Measurements from ENCODE around the gene DES. TPM values are rescaled to one million over a fixed set of nuclear protein-coding genes. Genes with fewer than 3 reads are reported as not detected.

Gene DES
- total RNA-seq, 1 experiment from 2014 or later: 4.2 TPM

DNA sequence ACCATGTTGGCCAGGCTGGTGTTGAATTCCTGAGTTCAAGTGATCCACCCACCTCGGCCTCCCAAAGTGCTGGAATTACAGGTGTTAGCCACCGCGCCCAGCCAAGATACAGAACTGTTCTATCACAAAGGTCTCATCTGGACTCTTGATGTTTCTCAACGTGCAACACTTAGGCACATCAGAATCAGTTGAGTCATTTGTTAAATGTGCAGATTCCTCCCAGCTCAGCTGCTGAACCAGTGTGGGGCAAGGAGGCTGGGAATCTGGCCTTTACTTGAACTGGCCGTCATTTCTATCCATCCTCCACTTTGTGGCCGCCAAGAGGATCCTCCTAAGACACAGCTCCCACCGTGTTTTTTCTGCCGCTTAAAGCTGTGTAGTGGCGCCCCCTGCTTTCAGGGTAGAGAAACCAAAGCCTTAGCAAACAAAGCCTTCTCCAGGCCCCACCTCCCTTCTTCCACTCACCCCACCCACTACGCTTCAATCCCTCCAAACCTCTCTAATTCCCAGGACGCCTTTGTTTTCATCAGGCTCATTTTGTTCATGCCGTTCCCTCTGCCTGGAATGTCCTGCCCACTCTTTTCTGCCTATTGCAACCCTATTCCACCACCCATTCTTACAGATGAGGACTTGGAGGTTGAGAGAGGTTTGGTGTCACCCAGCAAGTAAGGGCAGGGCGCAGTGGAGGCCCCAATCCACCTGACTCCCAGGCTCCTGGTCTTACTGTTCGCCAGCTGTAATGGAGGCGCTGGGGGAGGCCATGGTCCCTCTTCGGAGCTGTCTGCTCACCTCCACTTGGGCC, 15.7 kb downstream of the DES start:
- H3K9me3 ChIP-seq (ENCODE audit: control insufficient read depth in 1 of 2, insufficient read depth in 1 of 2, low read depth in 1 of 2, low read length in 2 of 2): no peaks in the 10 kb centered on the region
- H3K9ac ChIP-seq (ENCODE audit: low read length): no peak overlapping the region
- peak; percentile 84 for ATAC-seq
- peak; percentile 69 for DNase-seq (ENCODE audit: low read depth, low spot score)
- BruUV-seq (replicated peaks): no TSS peak
- H3K4me2 ChIP-seq (ENCODE audit: low read length): peak overlapping the region; percentile 41
- ChIA-PET POLR2A (interaction anchor here (1.0 kb wide), 1 partner anchor 31 kb away, joined by 4 read pairs; no protein-coding TSS in a partner anchor), RAD21 (ENCODE audit: low non-redundant PET in 1 of 2, low total read pairs in 2 of 2, uncharacterized antibody in 2 of 2, unreplicated experiment in 2 of 2) (no interaction called here), CTCF (interaction anchor here (0.6 to 1.5 kb wide), 16 partner anchors 8 to 88 kb away, joined by 3 to 17 read pairs (median 3); partner anchors contain the start of gene GMPPA)
- no peaks in the 10 kb centered on the region for H3K9me2 ChIP-seq (ENCODE audit: insufficient read depth)
- intact Hi-C loops (cut with micrococcal nuclease): loop anchor here (2.0 kb wide), 2 partner anchors 31 to 45 kb away; no protein-coding TSS in a partner anchor
- H3K27me3 ChIP-seq (ENCODE audit: insufficient read depth, low read length): no peaks in the 10 kb centered on the region
- peak overlapping the region; percentile 99 for H2AFZ ChIP-seq (ENCODE audit: low read depth, low read length, poor library complexity, severe bottlenecking)
- H3K79me2 ChIP-seq (ENCODE audit: insufficient read depth, low read length): no peaks in the 10 kb centered on the region
- peaks cover 6 to 27% of the 10 kb centered on the region in 2 experiments for H3K4me1 ChIP-seq (ENCODE audit: control insufficient read depth in 1 of 2, insufficient read depth in 2 of 2, low read length in 2 of 2)
- no peak overlapping the region for H3K4me3 ChIP-seq (replicated peaks in 1 of 2; ENCODE audit: low read depth in 1 of 2, low read length in 2 of 2)
- TF ChIP-seq EZH2phosphoT487 (IDR thresholded peaks at IDR 0.05; ENCODE audit: borderline replicate concordance): no peak
- no peak for TF ChIP-seq ZFX (IDR thresholded peaks at IDR 0.05)
- TF ChIP-seq, protein P1, sequence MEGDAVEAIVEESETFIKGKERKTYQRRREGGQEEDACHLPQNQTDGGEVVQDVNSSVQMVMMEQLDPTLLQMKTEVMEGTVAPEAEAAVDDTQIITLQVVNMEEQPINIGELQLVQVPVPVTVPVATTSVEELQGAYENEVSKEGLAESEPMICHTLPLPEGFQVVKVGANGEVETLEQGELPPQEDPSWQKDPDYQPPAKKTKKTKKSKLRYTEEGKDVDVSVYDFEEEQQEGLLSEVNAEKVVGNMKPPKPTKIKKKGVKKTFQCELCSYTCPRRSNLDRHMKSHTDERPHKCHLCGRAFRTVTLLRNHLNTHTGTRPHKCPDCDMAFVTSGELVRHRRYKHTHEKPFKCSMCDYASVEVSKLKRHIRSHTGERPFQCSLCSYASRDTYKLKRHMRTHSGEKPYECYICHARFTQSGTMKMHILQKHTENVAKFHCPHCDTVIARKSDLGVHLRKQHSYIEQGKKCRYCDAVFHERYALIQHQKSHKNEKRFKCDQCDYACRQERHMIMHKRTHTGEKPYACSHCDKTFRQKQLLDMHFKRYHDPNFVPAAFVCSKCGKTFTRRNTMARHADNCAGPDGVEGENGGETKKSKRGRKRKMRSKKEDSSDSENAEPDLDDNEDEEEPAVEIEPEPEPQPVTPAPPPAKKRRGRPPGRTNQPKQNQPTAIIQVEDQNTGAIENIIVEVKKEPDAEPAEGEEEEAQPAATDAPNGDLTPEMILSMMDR (IDR thresholded peaks at IDR 0.05 in 2 of 3, conservative IDR thresholded peaks at IDR 0.05 in 1 of 3; ENCODE audit: borderline replicate concordance in 1 of 3, insufficient read depth in 1 of 3, low read depth in 2 of 3, low read length in 2 of 3): peak; percentile 69 to 75 (median 72); a peak in 5 of 6 replicates
- TF ChIP-seq YY1 (IDR thresholded peaks at IDR 0.05; ENCODE audit: extremely low read depth, insufficient replicate concordance, low read depth, low read length): peak; percentile 19
- TF ChIP-seq, protein P2, sequence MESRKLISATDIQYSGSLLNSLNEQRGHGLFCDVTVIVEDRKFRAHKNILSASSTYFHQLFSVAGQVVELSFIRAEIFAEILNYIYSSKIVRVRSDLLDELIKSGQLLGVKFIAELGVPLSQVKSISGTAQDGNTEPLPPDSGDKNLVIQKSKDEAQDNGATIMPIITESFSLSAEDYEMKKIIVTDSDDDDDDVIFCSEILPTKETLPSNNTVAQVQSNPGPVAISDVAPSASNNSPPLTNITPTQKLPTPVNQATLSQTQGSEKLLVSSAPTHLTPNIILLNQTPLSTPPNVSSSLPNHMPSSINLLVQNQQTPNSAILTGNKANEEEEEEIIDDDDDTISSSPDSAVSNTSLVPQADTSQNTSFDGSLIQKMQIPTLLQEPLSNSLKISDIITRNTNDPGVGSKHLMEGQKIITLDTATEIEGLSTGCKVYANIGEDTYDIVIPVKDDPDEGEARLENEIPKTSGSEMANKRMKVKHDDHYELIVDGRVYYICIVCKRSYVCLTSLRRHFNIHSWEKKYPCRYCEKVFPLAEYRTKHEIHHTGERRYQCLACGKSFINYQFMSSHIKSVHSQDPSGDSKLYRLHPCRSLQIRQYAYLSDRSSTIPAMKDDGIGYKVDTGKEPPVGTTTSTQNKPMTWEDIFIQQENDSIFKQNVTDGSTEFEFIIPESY (IDR thresholded peaks at IDR 0.05; ENCODE audit: extremely low read depth, insufficient replicate concordance, low read length): no peak
- no peak for TF ChIP-seq EGR1 (IDR thresholded peaks at IDR 0.05; ENCODE audit: low read depth)
- no peak for TF ChIP-seq SRF (IDR thresholded peaks at IDR 0.05; ENCODE audit: low read depth)
- TF ChIP-seq, protein P3, sequence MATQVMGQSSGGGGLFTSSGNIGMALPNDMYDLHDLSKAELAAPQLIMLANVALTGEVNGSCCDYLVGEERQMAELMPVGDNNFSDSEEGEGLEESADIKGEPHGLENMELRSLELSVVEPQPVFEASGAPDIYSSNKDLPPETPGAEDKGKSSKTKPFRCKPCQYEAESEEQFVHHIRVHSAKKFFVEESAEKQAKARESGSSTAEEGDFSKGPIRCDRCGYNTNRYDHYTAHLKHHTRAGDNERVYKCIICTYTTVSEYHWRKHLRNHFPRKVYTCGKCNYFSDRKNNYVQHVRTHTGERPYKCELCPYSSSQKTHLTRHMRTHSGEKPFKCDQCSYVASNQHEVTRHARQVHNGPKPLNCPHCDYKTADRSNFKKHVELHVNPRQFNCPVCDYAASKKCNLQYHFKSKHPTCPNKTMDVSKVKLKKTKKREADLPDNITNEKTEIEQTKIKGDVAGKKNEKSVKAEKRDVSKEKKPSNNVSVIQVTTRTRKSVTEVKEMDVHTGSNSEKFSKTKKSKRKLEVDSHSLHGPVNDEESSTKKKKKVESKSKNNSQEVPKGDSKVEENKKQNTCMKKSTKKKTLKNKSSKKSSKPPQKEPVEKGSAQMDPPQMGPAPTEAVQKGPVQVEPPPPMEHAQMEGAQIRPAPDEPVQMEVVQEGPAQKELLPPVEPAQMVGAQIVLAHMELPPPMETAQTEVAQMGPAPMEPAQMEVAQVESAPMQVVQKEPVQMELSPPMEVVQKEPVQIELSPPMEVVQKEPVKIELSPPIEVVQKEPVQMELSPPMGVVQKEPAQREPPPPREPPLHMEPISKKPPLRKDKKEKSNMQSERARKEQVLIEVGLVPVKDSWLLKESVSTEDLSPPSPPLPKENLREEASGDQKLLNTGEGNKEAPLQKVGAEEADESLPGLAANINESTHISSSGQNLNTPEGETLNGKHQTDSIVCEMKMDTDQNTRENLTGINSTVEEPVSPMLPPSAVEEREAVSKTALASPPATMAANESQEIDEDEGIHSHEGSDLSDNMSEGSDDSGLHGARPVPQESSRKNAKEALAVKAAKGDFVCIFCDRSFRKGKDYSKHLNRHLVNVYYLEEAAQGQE (IDR thresholded peaks at IDR 0.05; ENCODE audit: low read depth): no peak
- TF ChIP-seq JUND (IDR thresholded peaks at IDR 0.05): no peak
- TF ChIP-seq EZH2 (IDR thresholded peaks at IDR 0.05): no peak
- no peak for TF ChIP-seq FOSL1 (IDR thresholded peaks at IDR 0.05; ENCODE audit: low read depth)
- TF ChIP-seq POLR2A (IDR thresholded peaks at IDR 0.05; ENCODE audit: borderline replicate concordance, extremely low read depth, insufficient read depth, insufficient read length): no peak
- TF ChIP-seq ELF1 (IDR thresholded peaks at IDR 0.05; ENCODE audit: borderline replicate concordance, low read depth): no peak
- no peaks in the 10 kb centered on the region for H4K20me1 ChIP-seq (ENCODE audit: insufficient read depth)
- H3K36me3 ChIP-seq (ENCODE audit: control insufficient read depth in 1 of 2, insufficient read depth in 2 of 2, low read length in 2 of 2): no peaks in the 10 kb centered on the region
- peak overlapping the region; percentile 35; the same call in 1 of the 2 replicates for H3K27ac ChIP-seq (ENCODE audit: low read depth, low read length)

Measured in HCT116 (cell line).